ENCODE results near the gene DOK6. TPM values are rescaled to one million over a fixed set of nuclear protein-coding genes. Genes with fewer than 3 reads are reported as not detected.

Gene DOK6
- total and polyA plus RNA-seq, 2 of the 13 experiments (the other 11 are each of a cell fraction or from before 2014, with no cell fraction given) = 17.0 to 17.2 TPM

- TF ChIP-seq BRF2 (CRISPR knock-in tag; IDR thresholded peaks at IDR 0.05) (no peak), ZNF710 (CRISPR knock-in tag; IDR thresholded peaks at IDR 0.05; ENCODE audit: borderline replicate concordance) (no peak), CBX5 (CRISPR knock-in tag; IDR thresholded peaks at IDR 0.05; ENCODE audit: borderline replicate concordance) (no peak), HNF4G (IDR thresholded peaks at IDR 0.05; ENCODE audit: borderline replicate concordance, low read depth, low read length) (peak; percentile 59), HNF4G (CRISPR knock-in tag; IDR thresholded peaks at IDR 0.05; ENCODE audit: borderline replicate concordance, low read depth) (no peak; the same call in 1 of the 2 replicates), ZNF792 (CRISPR knock-in tag; IDR thresholded peaks at IDR 0.05) (no peak), EP300 (IDR thresholded peaks at IDR 0.05; ENCODE audit: low read depth in 2 of 2, low read length in 2 of 2) (peak in 1 of 2 experiments; percentile 75; a peak in 1 of 4 replicates), EP300 (CRISPR knock-in tag; IDR thresholded peaks at IDR 0.05; ENCODE audit: borderline replicate concordance) (no peak; the same call in 1 of the 2 replicates), HNF4A (CRISPR knock-in tag; IDR thresholded peaks at IDR 0.05) (peak; percentile 77), NONO (IDR thresholded peaks at IDR 0.05) (no peak), NONO (CRISPR knock-in tag; conservative IDR thresholded peaks at IDR 0.05) (no peak), POGZ (CRISPR knock-in tag; IDR thresholded peaks at IDR 0.05) (peak; percentile 60), HNF1A (IDR thresholded peaks at IDR 0.05; ENCODE audit: low read depth) (no peak), HNF1A (CRISPR knock-in tag; IDR thresholded peaks at IDR 0.05; ENCODE audit: borderline replicate concordance) (no peak), EHMT2 (IDR thresholded peaks at IDR 0.05; ENCODE audit: borderline replicate concordance, low read depth, low read length) (peak; percentile 41; the same call in 1 of the 2 replicates), PBX3 (CRISPR knock-in tag; IDR thresholded peaks at IDR 0.05; ENCODE audit: borderline replicate concordance) (no peak), KAT7 (CRISPR knock-in tag; IDR thresholded peaks at IDR 0.05; ENCODE audit: borderline replicate concordance) (no peak), RELA (CRISPR knock-in tag; IDR thresholded peaks at IDR 0.05) (no peak), HIVEP1 (CRISPR knock-in tag; IDR thresholded peaks at IDR 0.05) (no peak), SMARCC2 (IDR thresholded peaks at IDR 0.05) (no peak)
These were observed 346.7 kb downstream of the DOK6 start (continued) for GRCh38 chr18:69747388-69747787.
